GOT3 (cell line): ENCODE data around the gene GXYLT2.

Experiments
- DNase-seq: peaks from one replicate; lab custom pipeline; 2025; ENCODE audit warnings: mixed read lengths; lab: John Stamatoyannopoulos, UW

Gene GXYLT2

DNA sequence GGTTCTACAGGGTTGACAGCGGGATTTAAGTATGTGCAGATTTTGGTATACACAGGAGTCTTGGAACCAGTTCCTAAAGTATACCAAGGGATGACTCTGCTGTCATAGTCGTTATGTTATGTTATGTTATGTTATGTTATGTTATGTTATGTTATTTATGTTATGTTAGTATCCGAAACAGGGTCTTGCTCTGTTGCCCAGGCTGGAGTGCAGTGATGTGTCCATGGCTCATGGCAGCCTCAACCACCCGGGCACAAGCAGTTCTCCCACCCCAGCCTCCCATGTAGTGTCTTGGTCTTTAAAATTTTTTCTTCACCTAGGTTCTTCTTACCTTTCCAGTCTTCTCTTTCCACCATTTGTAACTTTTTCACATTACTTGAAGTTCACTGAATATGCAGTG is 130.5 kb downstream of the GXYLT2 start:
- no peak for DNase-seq

DNA sequence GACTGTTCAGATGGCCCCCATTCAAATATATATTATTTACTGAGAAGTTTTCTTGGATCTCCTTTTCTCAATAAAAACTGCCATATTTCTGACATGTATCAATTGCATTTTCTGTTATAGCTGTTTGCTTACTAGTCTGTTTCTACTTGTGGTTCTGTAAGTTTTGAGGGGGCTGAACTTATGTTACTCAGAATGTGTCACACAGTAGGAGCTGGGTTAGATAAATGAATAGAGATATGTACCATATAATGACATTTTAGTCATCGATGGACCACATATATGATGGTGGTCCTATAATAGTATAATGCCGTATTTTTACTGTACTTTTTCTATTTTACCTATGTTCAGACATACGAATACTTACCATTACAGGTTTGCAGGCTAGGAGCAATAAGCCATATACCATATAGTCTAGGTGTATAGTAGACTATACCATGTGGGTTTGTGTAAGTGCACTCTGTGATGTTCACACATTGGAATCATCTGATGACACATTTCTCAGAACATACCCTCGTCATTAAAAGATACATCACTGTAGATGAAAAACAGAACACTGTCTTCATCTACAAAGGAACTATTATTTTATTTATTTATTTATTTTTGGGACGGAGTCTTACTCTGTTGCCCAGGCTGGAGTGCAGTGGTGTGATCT is 131.1 kb downstream of the GXYLT2 start:
- DNase-seq: no peak

DNA sequence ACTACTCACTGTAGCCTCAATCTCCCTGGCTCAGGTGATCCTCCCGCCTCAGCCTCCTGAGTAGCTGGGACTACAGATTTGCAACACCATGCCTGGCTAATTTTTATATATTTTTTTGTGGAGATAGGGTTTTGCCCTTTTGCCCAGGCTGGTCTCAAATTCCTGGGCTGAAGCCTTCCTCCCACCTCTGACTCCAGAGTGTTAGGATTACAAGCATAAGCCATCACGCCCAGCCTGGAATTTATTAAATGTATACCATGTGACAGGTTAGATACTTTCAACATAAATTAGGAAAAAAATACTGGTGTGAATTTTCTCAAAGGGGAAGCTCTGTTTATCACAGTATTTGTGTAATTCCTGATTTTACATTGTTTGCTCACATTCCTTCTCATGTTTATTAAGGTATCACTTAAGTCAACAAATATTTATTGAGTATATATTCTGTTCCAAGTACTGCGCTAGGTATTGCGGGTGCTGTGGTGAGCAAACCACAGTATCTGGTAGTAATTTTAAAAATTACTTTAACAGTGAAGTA is 133.5 kb downstream of the GXYLT2 start:
- no peak for DNase-seq

GRCh38 chr3:73024836-73025235 is 137.0 kb downstream of the GXYLT2 start:
- no peak for DNase-seq

- DNase-seq: no peak
Measured at GRCh38 chr3:73026111-73026759, 138.4 kb downstream of the GXYLT2 start.
